GM21717 (cell line): ENCODE results near the gene TIMM22.
"Not testable (repeated sequence)": the region's sequence is repeated elsewhere in the genome, so short reads cannot be mapped to it uniquely, and the experiment has no call there.

Source experiments
- ATAC-seq: cut with Tn5 transposase; IDR thresholded peaks from one replicate; pipeline ENCODE4 v1.9.1; 2021; ENCODE audit warnings: mild to moderate bottlenecking, moderate library complexity; ENCODE audit not compliant: unreplicated experiment

The TIMM22 gene

DNA sequence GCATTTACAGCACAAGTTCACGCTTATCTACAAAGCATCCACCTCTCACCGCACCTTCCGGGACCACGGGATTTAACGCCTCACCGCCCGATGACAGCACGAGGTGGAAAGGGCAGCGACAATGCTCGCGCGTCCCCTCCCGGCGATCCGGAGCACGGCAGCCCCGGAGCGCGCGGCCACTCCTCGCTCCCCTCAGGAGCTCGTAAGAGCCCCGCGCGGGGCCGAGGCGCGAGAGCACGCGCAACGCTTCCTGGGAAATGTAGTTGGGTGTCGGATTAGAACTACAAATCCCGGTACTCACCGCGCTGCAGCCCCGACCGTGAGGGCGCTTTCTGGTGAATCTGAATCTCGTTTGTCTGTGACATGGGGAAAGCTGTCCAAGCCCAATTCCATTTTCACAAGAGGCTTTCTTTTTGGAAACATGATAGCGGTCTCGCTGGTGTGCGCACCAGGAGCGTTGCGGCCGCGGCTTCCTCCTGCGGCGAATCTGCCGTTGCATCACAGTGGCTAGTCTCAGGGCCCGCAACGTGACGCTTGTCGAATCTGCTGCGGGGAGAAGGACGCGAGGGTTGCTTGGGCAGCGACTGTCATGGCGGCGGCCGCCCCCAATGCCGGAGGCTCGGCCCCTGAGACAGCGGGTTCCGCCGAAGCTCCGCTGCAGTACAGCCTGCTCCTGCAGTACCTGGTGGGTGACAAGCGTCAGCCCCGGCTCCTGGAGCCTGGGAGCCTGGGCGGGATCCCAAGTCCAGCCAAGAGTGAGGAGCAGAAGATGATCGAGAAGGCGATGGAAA lies at the start of gene TIMM22:
Gene TIMM22, plus strand, starts transcription at position 576 of the 791 bp plus-strand sequence. Its CDS starts 14 bp downstream, at position 590.
- ATAC-seq, result peak; percentile 88

DNA sequence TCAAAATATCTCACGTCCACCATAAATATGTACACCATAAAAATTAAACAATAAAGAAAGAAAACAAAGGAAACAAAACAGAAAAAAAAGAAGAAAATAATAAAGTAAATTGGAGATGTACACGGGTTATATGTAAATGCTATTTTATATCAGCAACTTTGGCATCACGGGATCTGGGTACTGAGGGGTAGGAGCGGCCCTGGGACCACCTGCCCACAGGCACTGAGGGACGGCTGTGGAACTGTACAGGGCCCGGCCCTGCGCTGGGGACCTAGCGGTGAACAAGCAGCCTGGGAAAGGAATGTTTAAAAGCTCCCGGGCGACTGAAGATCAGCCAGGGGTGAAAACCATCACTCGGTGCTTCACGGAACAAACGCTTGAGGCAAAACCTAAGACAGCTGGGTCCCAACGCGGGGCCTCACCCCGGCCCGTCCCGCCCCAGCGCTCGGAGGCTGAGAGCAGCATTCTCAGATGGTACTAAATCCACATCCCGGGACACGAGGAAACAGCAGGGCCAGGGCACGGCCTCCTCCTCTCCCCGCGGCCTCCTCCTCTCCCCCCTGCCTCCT lies 48.6 kb upstream of the TIMM22 start:
- ATAC-seq, result no peak

DNA sequence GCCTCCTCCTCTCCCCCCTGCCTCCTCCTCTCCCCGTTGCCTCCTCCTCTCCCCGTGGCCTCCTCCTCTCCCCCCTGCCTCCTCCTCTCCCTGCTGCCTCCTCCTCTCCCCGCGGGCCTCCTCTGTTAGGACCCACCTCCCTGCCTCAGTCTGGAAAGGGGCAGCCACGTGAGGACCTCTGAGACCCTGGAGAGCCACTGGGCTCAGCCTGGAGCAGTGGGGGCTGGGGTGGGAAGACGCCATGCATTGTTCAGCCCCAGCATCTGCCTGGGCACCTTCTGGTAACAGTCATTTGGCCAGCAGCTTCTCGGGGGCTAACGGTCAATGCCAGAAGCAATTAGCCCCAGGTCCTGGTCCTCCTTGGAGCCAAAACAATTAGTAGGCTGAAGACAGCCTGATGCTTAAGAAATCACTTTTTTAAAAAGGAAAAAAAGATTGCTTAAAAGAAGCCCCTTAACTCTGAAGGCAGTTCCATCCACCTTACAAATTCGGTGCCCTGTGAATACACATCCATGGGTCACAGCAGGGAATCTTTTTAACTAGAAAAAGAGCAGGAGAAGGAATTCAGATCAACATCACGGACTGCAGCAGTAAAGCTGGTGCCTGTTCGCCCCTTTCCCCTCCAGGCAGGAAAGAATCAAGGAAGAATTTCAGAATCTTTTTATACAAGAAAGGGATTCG lies 47.2 kb upstream of the TIMM22 start:
- ATAC-seq, result no peak

DNA sequence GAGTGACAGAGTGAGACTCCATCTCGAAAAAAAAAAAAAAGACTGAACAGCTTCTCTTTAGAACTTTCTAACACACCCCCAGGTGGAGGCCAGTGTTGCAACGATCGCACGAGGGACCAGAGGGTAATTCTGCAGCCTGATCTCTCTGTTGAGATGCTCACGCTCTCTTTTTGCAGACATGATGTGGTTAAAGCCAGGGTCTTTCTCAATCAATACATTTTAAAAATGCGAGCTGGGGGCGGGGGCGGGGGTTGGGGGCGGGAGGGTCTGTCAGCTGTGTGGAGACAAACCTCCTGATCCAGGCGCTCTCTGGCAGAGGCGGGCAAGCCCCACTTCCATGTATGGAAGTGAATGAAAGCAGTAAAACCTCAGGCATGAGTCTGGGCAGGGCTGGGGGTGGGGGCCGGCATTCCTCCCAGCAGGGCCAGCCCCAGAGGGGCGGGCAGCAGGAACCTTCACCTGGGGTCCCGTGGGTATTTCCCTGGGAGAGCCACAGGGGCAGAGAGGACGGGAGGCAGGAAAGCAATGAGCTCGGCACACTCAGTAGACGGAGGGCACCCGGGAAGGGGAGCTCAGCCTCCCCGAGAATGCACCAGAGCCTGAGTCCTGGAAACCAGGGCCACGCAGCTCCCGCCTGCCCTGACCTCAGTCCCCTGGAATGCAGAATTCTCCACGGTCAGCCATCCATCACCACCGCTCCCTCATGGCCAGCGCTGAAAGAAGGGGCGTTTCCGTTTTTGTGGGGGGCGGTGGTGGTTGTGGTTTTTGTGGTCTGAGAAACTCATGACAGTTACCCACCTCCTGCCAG lies 45.4 kb upstream of the TIMM22 start:
- ATAC-seq, result no peak

DNA sequence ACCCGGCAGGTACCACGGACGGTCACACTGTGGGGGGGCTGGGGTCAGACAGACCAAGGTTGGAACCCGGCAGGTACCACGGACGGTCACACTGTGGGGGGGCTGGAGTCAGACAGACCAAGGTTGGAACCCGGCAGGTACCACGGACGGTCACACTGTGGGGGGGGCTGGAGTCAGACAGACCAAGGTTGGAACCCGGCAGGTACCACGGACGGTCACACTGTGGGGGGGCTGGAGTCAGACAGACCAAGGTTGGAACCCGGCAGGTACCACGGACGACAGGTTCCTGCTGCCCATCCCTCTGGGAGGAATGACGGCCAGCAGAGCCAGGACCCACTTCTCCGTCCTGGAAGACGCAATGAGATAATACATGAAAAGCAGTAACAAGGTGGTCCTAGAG lies 44.3 kb upstream of the TIMM22 start:
- ATAC-seq, result not testable (repeated sequence)

DNA sequence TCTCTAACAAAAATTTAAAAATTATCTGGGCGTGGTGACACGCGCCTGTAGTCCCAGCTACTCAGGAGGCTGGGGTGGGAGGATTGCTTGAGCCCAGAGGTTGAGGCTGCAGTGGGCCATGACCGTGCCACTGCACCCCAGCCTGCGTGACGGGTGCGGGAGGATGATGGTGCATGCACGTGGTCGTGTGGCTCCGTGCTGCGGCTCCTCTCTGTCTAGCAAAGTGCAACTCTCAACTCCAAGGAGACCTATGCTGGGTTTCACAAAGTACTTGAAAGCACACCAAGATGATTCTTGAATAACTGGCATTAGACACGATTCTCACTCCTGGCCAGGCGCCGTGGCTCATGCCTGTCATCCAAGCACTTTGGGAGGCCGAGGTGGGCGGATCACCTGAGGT lies 43.2 kb upstream of the TIMM22 start:
- no peak for ATAC-seq

DNA sequence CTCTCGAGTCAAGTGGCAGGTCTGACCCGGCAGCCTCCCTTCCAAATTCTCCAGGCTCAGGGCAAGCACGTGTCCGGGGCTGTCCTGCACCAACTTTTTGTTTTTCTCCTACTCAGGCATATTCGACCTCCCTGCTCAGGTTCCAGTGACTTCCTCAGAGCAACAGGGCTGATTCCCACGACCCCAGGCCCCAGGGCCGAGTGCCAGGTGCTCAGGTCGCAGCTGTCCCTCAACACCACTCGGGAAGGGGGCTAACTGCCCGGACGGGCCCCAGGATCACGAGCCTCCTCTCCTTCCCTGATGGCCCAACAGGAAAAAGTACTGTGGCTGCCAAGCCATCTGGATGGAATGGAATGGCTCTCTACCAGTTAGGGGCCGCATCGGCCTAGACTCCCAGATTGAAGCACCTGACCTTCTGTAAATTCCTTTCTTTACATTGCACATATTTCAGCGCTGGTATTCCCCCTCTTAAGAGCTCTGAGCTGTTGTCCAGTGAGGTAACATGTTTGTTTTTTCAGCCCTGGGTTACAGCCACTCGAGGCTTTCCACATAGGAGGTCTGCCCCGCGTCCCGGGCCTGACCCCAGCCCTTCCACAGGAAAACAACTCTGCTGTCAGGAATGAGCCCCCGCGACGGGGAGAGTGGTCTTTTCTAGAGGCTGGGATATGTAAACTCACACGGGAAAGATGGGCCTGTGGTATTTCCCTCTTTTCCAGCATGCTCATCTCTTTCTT lies 42.3 kb upstream of the TIMM22 start:
- no peak for ATAC-seq

DNA sequence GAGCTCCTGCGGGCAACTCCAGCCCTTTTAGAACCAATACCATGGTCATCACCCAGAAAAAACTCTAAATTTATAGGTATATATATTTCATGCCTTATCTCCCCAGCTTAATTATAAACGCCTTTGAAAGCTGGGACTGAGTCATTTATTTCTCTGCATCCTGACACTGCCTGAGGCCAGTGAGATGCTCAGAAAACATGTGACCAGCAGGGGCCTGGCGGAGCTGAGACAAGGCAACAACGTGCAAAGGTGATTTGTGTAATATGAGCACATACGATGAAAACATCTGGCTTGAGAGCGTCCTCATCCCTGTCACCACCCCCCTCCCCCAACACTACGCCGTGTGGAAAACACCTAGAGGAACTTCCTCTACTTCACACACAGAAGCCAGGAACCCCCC lies 40.0 kb upstream of the TIMM22 start:
- ATAC-seq, result no peak

DNA sequence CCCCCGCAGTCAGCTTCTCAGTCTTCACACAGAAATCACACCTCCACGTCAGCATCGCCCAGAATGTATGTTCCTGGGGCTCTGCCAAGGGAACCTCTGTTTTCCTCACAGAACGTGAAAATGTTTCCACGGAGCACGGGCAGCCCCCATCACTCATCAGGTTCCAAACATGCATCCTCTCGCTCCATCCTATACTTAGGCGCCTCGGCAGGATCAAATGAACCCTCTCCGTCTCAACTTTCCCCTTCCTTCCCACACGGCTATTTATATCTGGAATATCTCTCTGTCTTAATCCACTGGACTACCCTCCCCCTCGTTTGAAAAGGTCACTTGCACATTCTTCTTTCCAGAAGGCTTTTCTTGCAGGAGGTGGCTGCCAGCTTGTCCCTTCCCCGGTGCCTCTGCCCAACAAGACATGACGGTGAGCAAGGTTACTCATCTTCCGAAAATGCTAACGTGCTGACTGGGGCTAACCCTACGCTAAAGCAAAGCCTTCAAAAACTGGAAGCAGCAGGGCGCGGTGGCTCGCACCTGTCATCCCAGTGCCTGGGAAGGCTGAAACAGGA lies 39.0 kb upstream of the TIMM22 start:
- no peak for ATAC-seq

DNA sequence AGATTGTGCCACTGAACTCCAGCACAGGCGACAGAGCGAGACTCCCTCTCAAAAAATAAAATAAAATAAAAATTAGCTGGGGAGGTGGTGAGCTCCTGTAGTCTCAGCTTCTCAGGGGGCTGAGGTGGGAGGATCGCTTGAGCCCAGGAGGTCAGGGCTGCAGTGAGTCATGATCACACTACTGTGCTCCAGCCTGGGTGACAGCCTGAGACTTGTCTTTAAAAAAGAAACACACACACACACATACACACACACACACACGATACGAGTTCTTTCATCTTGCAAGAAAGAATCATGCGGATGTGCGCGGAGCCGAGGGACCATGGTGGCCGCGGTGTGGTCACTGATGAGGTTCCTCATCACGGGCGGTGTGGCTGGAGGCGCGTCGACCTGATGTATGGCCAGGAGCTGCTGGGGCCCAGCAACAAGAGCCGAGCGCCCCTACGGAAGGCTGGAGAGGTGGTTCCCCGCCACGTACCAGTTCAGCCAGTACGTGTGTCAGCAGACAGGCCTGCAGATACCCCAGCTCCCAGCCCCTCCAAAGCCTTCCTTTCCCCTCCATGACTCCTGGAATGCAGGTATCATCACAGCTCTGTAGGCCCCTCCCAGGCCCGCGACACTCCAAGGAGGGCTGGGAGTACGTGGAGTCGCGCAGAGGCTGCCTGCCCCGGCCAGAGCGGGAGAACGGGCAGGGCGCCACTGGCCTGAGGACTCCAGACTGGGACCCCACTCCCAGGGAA lies 38.0 kb upstream of the TIMM22 start:
- no peak for ATAC-seq

DNA sequence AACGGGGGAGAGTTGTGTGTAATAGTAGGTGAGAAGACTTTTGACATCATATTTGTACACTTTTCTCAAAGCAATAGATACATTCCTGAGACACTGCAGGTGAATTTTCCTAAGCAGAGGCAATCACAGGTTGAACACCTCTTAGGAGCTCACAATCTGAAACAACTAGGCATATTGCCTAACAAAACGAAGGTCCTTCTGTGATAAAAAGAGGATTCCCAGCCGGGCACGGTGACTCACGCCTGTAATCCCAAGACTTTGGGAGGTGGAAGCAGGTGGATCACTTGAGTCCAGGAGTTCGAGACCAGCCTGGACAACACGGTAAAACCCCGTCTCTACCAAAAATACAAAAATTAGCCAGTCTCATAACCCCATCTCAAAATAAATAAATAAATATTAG lies 34.8 kb upstream of the TIMM22 start:
- ATAC-seq, result no peak

DNA sequence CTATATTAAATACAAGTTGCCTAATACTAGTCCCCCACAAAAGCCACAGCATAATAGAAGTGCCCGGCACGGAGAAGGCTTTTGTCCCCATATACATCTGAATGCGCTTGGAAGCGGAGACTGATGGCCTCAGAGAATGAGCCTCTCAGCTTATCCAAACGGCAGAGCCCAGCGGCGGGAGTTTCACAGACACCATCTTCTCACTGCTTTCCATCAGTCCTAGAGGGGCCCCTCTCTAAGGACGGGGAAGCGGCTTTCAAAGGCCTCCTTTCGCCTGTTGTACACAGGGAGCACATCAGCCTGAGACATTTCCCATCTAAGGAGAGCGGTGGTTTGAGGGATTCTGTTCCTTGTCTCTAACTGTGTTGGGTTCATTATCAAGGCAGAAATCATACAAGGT lies 34.3 kb upstream of the TIMM22 start:
- no peak for ATAC-seq

DNA sequence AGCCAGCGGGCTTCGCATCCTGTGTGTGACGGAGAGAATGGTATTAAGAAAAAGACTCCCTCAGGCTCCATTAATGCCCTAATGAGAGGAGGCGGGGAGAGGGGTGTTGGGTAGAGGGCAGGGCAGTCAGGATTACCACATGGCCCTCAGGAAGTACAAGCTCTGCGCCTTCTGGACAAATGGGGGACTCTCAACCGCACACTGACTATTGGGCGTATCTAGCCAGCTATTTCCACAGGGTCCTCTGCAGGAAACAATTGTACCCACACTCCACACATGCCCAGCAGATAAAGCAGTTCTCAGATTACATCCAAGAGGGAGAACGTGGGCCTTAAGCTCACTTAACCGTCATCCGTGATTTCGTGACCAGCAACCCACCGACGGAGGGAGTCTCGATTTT lies 32.1 kb upstream of the TIMM22 start:
- ATAC-seq, result no peak

DNA sequence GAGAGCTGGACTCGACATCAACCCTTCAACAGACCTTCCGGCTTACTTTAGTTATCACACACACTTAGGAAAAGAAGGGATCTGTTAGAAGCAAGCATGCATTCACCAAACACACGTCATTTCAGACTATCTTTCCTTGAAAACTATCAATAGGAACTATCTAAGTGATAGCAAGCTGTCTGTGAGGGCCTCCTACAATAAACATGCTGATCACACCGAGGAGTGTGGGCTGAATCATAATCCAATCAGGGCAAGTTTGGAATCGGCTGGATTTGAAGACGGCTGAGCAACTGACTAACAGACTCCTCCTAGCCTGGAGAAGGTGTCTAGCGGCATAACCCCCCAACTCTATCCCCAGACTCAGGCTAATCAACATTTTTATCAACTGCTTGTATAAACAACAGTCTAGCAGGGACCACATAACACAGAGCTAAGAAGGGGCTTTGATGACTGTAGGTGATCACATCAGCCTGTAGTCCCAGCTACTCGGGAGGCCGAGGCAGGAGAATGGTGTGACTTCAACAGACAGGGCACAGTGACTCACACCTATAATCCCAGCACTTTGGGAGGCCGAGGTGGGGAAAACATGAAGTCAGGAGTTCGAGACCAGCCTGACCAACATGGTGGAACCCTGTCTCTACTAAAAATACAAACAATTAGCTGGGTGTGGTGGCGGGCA lies 31.5 kb upstream of the TIMM22 start:
- ATAC-seq, result no peak

DNA sequence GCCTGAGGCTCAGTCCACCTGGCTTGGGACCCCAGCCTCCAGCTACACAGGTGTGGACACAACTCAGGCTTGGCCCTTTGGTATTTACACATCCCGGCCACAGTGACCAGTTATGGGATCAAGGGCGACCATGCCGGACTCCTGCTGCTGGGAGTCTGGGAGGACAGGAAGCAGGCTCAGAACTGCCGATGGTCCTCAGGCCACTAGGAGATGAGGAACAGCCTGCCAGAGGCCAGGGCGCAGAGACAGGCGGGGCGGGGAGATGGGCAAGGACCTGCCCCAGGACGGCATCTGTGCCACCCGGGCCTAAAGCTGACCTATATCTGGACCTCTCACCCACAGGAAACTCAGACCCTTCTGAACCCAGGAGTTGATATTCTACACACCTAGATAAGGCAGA lies 29.8 kb upstream of the TIMM22 start:
- ATAC-seq, result no peak

DNA sequence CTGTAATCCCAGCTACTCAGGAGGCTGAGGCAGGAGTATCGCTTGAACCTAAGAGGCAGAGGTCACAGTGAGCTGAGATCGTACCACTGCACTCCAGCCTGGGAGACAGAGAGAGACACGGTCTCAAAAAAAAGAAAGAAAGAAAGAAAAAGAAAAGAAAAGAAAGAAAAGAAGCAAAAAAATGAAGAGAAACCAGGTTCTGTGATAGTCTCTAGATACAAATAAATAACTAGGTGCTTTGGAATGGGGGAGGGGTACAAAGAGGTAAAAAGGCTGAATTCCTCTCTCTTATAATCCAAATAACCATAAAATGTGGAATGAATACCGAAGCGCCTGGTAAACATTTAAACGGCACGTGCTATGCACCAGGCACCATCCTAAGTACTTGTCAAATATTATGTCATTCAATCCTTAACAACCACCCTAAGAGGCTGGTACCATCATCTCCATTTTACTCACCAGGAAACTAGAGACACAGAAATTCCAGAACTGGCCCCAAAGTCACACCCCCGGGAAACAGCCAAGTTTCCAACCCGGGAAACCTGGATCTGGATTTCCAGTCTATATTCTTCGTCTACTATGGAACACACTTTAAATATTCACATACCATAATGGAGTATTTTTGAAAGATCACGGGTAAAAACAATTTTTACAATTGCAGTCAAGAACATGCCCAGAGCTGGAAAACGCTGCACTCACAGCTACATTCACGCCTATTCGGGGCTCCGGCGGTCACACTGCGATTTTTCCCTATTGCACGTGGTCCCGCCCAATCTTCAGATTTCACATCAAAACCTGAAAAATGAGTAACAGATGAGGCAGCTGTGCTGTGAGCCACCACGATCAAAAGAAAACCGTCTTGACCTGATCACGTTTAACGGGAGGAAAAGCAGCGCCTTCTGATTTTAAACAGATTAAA lies 27.9 kb upstream of the TIMM22 start:
- ATAC-seq, result no peak

DNA sequence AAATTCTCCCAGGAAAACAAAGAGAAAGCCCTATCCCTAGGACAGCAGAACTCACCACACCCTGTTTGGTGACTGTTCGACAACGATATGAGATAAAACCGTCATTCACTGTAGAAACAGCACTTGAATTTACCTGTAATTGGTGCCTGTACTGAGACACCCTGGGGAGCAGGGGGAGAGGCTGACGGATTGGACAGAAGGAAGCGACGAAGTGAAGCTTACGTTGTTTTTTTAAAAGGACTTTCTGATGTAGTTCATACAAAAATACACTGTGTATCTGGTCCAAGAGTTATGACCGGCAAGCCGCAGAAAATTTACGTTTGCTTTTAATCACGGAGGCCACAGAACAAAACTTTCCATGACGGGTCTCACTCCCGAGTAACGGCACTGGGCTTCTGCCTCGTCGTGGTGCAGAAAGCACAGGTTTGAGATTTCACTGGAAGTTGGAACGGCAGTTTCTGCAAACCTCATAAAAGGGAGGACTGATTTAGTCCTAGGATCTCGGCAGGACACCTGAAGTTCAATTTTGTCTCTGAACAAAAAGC lies 27.0 kb upstream of the TIMM22 start:
- no peak for ATAC-seq

DNA sequence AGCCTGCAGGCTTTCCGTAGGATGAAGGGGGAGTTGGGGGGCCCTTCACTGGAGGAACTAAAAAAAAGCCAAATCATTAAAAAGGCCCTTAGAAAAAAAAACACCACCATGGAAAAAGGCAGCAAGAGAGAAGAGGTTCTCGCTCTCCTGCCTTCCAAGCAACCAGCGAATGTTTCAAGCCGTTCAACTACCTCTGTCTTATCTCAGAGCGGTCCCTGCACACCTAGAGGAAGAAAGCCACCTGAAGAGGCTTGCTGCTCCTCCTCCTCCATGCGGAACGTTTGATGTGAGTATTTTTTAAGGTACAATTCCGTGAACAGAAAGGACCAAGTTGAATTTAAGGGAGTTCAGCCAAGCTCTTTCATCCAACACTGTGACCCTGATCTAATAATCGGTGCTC lies 26.6 kb upstream of the TIMM22 start:
- ATAC-seq, result no peak
